GM12872 (cell line): ENCODE results near the gene ARMCX1.

ENCODE experiments used
- TF ChIP-seq, protein P1 (sequence below): IDR thresholded peaks from 3 replicates; pipeline ENCODE4 v1.5.1; 2011; ENCODE audit warnings: low read depth, mild to moderate bottlenecking, low read length, moderate library complexity; ENCODE audit not compliant: insufficient read depth

The ARMCX1 gene

DNA sequence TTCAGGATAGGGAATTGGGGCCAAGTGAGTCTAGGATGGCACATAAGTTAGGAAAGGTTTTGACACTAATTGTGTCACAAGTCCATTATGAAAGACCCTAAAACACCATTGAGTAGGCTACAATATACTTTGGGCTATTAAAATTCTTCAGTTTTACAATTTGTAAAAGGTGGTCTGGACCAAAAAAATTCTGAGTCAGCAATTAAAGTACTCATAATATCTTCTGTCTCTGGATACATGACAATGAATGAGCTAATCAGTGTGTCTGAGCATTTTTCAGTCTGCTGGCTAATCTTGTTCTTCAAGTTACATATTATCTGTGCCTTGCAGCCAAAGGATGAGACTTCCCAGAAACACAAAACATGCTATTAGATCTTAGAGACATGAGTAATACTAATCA lies 14.3 kb downstream of the ARMCX1 start:
- TF ChIP-seq, protein P1, sequence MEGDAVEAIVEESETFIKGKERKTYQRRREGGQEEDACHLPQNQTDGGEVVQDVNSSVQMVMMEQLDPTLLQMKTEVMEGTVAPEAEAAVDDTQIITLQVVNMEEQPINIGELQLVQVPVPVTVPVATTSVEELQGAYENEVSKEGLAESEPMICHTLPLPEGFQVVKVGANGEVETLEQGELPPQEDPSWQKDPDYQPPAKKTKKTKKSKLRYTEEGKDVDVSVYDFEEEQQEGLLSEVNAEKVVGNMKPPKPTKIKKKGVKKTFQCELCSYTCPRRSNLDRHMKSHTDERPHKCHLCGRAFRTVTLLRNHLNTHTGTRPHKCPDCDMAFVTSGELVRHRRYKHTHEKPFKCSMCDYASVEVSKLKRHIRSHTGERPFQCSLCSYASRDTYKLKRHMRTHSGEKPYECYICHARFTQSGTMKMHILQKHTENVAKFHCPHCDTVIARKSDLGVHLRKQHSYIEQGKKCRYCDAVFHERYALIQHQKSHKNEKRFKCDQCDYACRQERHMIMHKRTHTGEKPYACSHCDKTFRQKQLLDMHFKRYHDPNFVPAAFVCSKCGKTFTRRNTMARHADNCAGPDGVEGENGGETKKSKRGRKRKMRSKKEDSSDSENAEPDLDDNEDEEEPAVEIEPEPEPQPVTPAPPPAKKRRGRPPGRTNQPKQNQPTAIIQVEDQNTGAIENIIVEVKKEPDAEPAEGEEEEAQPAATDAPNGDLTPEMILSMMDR: no peak

DNA sequence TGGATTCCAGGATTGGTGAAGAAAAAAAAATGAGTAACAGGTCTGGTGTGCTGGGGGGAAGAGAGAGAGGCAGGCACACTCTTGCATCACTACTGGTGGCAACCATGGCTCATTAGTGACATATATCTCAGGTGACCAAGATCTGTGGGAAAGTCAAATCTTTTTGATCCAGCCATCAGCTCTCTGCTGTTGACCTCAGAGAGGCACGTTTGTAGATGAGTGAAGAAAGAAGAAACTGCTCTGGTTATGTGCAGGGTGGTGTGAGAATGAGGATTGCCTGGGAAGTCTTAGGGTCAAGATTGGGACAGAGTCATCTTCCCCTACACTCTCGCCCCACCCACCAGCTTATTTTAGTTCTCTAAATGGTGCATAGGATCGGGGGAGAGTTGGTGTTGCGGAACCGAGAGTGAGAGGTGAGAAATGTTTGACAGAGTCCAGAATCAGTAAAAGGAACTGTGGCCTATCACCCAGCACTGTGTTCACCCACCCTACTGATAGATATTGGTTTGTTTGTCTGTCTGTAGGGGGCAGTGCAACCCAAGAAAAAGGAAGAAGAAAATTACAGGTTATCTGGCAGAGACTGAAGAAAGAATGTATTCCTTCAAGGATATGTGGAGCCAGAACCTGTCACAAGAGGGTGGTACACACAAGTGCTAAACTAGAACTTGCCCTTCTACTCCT lies 45.5 kb downstream of the ARMCX1 start:
- TF ChIP-seq, protein P1: peak; percentile 54

DNA sequence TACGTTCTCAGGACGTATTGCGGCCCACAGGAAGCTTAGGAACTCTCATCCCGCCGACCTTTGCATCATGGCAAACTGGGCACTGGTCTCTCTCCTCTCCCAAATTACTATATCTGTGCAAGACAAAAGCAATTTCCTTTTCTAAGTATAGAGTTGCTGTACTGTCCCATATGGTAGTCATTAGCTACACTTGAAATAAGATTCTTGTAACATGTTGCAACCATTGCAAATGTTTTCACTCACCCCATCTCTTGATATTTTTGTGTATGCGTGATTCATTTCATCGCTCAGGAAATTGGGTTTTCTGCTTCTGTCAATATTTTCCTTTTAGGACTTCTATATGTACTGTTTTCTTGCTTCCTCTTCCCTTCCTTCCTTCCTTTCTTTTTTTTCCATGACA lies 51.7 kb downstream of the ARMCX1 start:
- TF ChIP-seq, protein P1: no peak
